SJCRH30 (cell line): ENCODE measurements around the gene RMI2. TPM values are rescaled to one million over a fixed set of nuclear protein-coding genes. Genes with fewer than 3 reads are reported as not detected.
"Not testable (repeated sequence)": the region's sequence is repeated elsewhere in the genome, so short reads cannot be mapped to it uniquely, and the experiment has no call there.

Experiments
- DNase-seq, 2 experiments: peaks; one replicate each; pipeline ENCODE4 v3.0.0-alpha.2; 2015 to 2020
- H3K27ac ChIP-seq: fragments of 250-450 bp; sonication (Bioruptor Pico); 2 replicates; pipeline ENCODE4 v1.5.1; 2020; ENCODE audit warnings: mild to moderate bottlenecking, moderate library complexity
- H3K27me3 ChIP-seq: fragments of 250-450 bp; sonication (Bioruptor Pico); 2 replicates; pipeline ENCODE4 v1.5.1; 2020; ENCODE audit warnings: mild to moderate bottlenecking, moderate library complexity
- H3K36me3 ChIP-seq: fragments of 250-450 bp; sonication (Bioruptor Pico); 2 replicates; pipeline ENCODE4 v1.5.1; 2020; ENCODE audit warnings: mild to moderate bottlenecking, moderate library complexity
- H3K4me1 ChIP-seq: fragments of 250-450 bp; sonication (Bioruptor Pico); 2 replicates; pipeline ENCODE4 v1.5.1; 2020; ENCODE audit warnings: mild to moderate bottlenecking, moderate library complexity
- H3K4me3 ChIP-seq: fragments of 250-450 bp; sonication (Bioruptor Pico); 2 replicates; pipeline ENCODE4 v1.5.1; 2020; ENCODE audit warnings: mild to moderate bottlenecking, moderate library complexity
- H3K9me3 ChIP-seq: fragments of 250-450 bp; sonication (Bioruptor Pico); replicated peaks from 2 replicates; pipeline ENCODE4 v1.5.1; 2020; ENCODE audit warnings: mild to moderate bottlenecking, moderate library complexity
- total RNA-seq: library from RNA; depleted of rRNA; stranded (reverse); fragments of >200 nt; shearing (Covaris generic); gene quantifications from 2 replicates; pipeline ENCODE4 v1.2.3, GENCODE V29; 2014

Gene RMI2
- total RNA-seq, 1 experiment from 2014 or later = 33.0 TPM

GRCh38 chr16:11372073-11372828, 27.0 kb downstream of the RMI2 start:
- DNase-seq = no peak
- no peaks in the 10 kb centered on the region for H3K9me3 ChIP-seq
- H3K27ac ChIP-seq = no peak overlapping the region
- no peak overlapping the region for H3K4me3 ChIP-seq
- 0 out of 2 replicates have a peak, but pooled peaks cover 3% of the 10 kb centered on the region for H3K4me1 ChIP-seq
- no peaks in the 10 kb centered on the region for H3K36me3 ChIP-seq
- H3K27me3 ChIP-seq = no peaks in the 10 kb centered on the region

- Histone ChIP-seq H3K27me3 (no peaks in the 10 kb centered on the region), H3K9me3 (no peaks in the 10 kb centered on the region), H3K4me1 (0 out of 2 replicates have a peak, but pooled peaks cover 3% of the 10 kb centered on the region), H3K27ac (no peak overlapping the region), H3K36me3 (no peaks in the 10 kb centered on the region), H3K4me3 (no peak overlapping the region)
- no peak for DNase-seq
Measured at GRCh38 chr16:11372829-11373306, 27.6 kb downstream of the RMI2 start.

- no peak for DNase-seq
- Histone ChIP-seq H3K27ac (no peak overlapping the region), H3K4me3 (no peak overlapping the region), H3K36me3 (no peaks in the 10 kb centered on the region), H3K9me3 (no peaks in the 10 kb centered on the region), H3K27me3 (no peaks in the 10 kb centered on the region), H3K4me1 (0 out of 2 replicates have a peak, but pooled peaks cover 3% of the 10 kb centered on the region)
Measured at GRCh38 chr16:11374255-11374654, 29.0 kb downstream of the RMI2 start.

- Histone ChIP-seq H3K36me3 (no peaks in the 10 kb centered on the region), H3K27ac (no peak overlapping the region), H3K4me3 (no peak overlapping the region), H3K27me3 (no peaks in the 10 kb centered on the region), H3K9me3 (no peaks in the 10 kb centered on the region), H3K4me1 (no peaks in the 10 kb centered on the region)
- DNase-seq = no peak
Measured at GRCh38 chr16:11377154-11377553, 31.9 kb downstream of the RMI2 start.

GRCh38 chr16:11378951-11379350, 33.7 kb downstream of the RMI2 start:
- DNase-seq, H3K9me3 ChIP-seq, H3K36me3 ChIP-seq, H3K4me3 ChIP-seq, H3K4me1 ChIP-seq, H3K27ac ChIP-seq, H3K27me3 ChIP-seq: not testable (repeated sequence)

GRCh38 chr16:11379420-11379819, 34.2 kb downstream of the RMI2 start:
- Histone ChIP-seq H3K27ac (no peak overlapping the region), H3K27me3 (no peaks in the 10 kb centered on the region), H3K4me1 (no peaks in the 10 kb centered on the region), H3K36me3 (no peaks in the 10 kb centered on the region), H3K9me3 (no peaks in the 10 kb centered on the region), H3K4me3 (no peak overlapping the region)
- DNase-seq = no peak

- Histone ChIP-seq H3K27ac (no peak overlapping the region), H3K36me3 (no peaks in the 10 kb centered on the region), H3K27me3 (no peaks in the 10 kb centered on the region), H3K4me3 (no peak overlapping the region), H3K9me3 (no peaks in the 10 kb centered on the region), H3K4me1 (no peaks in the 10 kb centered on the region)
- DNase-seq = no peak
Measured at GRCh38 chr16:11380836-11381235, 35.6 kb downstream of the RMI2 start.

GRCh38 chr16:11383481-11384183, 38.4 kb downstream of the RMI2 start:
- Histone ChIP-seq H3K4me3 (no peak overlapping the region), H3K27me3 (no peaks in the 10 kb centered on the region; the same call in 1 of the 2 replicates), H3K36me3 (no peaks in the 10 kb centered on the region), H3K4me1 (no peaks in the 10 kb centered on the region), H3K27ac (no peak overlapping the region), H3K9me3 (no peaks in the 10 kb centered on the region)
- DNase-seq = no peak

- Histone ChIP-seq H3K36me3 (no peaks in the 10 kb centered on the region), H3K27me3 (no peaks in the 10 kb centered on the region; the same call in 1 of the 2 replicates), H3K4me1 (no peaks in the 10 kb centered on the region), H3K4me3 (no peak overlapping the region), H3K27ac (no peak overlapping the region), H3K9me3 (no peaks in the 10 kb centered on the region)
- no peak for DNase-seq
Measured at GRCh38 chr16:11384184-11384955, 39.1 kb downstream of the RMI2 start.

GRCh38 chr16:11384956-11385586, 39.8 kb downstream of the RMI2 start:
- Histone ChIP-seq H3K4me1 (no peaks in the 10 kb centered on the region), H3K36me3 (no peaks in the 10 kb centered on the region), H3K9me3 (no peaks in the 10 kb centered on the region), H3K27me3 (no peaks in the 10 kb centered on the region; the same call in 1 of the 2 replicates), H3K4me3 (no peak overlapping the region), H3K27ac (no peak overlapping the region)
- DNase-seq = no peak

GRCh38 chr16:11386054-11386680, 40.9 kb downstream of the RMI2 start:
- no peak overlapping the region for H3K4me3 ChIP-seq
- no peaks in the 10 kb centered on the region; the same call in 1 of the 2 replicates for H3K27me3 ChIP-seq
- H3K4me1 ChIP-seq = no peaks in the 10 kb centered on the region
- no peaks in the 10 kb centered on the region for H3K9me3 ChIP-seq
- no peaks in the 10 kb centered on the region for H3K36me3 ChIP-seq
- DNase-seq = no peak
- H3K27ac ChIP-seq = no peak overlapping the region

- Histone ChIP-seq H3K27me3 (no peaks in the 10 kb centered on the region; the same call in 1 of the 2 replicates), H3K4me1 (no peaks in the 10 kb centered on the region)
- peak; percentile 43 to 47 for DNase-seq
Measured at GRCh38 chr16:11386791-11387546, 41.7 kb downstream of the RMI2 start.

GRCh38 chr16:11389083-11389482, 43.8 kb downstream of the RMI2 start:
- Histone ChIP-seq H3K36me3 (no peaks in the 10 kb centered on the region), H3K4me1 (no peaks in the 10 kb centered on the region), H3K27ac (no peak overlapping the region), H3K4me3 (no peak overlapping the region), H3K9me3 (no peaks in the 10 kb centered on the region), H3K27me3 (no peaks in the 10 kb centered on the region; the same call in 1 of the 2 replicates)
- no peak for DNase-seq

More at GRCh38 chr16:11386791-11387546, 41.7 kb downstream of the RMI2 start:
- no peaks in the 10 kb centered on the region for H3K9me3 ChIP-seq
- no peak overlapping the region for H3K27ac ChIP-seq
- H3K4me3 ChIP-seq = no peak overlapping the region
- H3K36me3 ChIP-seq = no peaks in the 10 kb centered on the region
